ENCODE data around the gene ITSN2.

DNA sequence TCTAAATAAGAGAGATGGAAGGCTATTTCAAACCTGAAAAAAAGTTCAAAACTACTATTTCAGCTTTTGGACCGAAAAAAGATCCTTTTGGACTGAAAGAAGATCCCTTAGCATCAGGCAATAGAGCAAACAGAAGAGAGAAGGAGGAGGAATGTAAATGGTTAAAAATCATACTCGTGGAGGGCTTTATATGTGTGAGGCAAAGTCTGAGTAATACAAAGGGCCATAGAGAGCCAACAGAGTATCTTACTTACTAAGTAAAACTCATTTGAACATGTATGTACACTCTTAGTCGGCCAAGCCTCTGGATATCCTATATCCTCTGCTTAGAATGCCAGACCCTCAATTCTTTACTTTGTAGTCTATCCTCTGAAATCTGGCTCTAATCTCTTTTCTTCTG is 55.7 kb downstream of the ITSN2 start:
- TF ChIP-seq, protein P1, sequence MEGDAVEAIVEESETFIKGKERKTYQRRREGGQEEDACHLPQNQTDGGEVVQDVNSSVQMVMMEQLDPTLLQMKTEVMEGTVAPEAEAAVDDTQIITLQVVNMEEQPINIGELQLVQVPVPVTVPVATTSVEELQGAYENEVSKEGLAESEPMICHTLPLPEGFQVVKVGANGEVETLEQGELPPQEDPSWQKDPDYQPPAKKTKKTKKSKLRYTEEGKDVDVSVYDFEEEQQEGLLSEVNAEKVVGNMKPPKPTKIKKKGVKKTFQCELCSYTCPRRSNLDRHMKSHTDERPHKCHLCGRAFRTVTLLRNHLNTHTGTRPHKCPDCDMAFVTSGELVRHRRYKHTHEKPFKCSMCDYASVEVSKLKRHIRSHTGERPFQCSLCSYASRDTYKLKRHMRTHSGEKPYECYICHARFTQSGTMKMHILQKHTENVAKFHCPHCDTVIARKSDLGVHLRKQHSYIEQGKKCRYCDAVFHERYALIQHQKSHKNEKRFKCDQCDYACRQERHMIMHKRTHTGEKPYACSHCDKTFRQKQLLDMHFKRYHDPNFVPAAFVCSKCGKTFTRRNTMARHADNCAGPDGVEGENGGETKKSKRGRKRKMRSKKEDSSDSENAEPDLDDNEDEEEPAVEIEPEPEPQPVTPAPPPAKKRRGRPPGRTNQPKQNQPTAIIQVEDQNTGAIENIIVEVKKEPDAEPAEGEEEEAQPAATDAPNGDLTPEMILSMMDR (IDR thresholded peaks at IDR 0.05), result no peak
- TF ChIP-seq POLR2A (IDR thresholded peaks at IDR 0.05), result no peak

Measured in right lobe of liver (tissue), 4 donors.